Esophagus squamous epithelium (tissue), 4 donors: ENCODE results near the gene LCMT1.

ENCODE experiments used
- CTCF ChIP-seq, 6 experiments: fragments of 450-650 bp in 4 of 6; fragments of 200-600 bp in 2 of 6; sonication (generic) in 2 of 6; IDR thresholded peaks; one replicate each; pipeline ENCODE4 v1.5.1; 2016 to 2019; ENCODE audit warnings: antibody characterized with exemption in 6 of 6, mild to moderate bottlenecking in 4 of 6, moderate library complexity in 4 of 6
- POLR2A ChIP-seq, 4 donors: fragments of 450-650 bp; IDR thresholded peaks; one replicate each; pipeline ENCODE4 v1.6.1; 2017; ENCODE audit warnings: antibody characterized with exemption in 4 of 4, mild to moderate bottlenecking in 4 of 4, moderate library complexity in 3 of 4

GRCh38 chr16:25224731-25225319 is 113.3 kb downstream of the LCMT1 start:
- TF ChIP-seq CTCF (IDR thresholded peaks at IDR 0.05) (no peak), POLR2A (IDR thresholded peaks at IDR 0.05) (no peak)
